Right renal cortex interstitium (tissue), 3 donors: Measurements from ENCODE around the gene PTTG1IP2. TPM values are rescaled to one million over a fixed set of nuclear protein-coding genes. Genes with fewer than 3 reads are reported as not detected.

Experiments
- DNase-seq, 3 donors: peaks; one replicate each; pipeline ENCODE4 v3.0.0-alpha.2; 2013; ENCODE audit warnings: low read depth in 3 of 3, low spot score in 2 of 3
- polyA plus RNA-seq, 3 donors: library from polyadenylated mRNA; unstranded; fragments of 120-200 nt; gene quantifications; one replicate each; pipeline ENCODE4 v1.2.1, GENCODE V29; 2013; ENCODE audit not compliant: insufficient read length in 3 of 3

Gene PTTG1IP2
- polyA plus RNA-seq, 3 donors, result not detected

- DNase-seq, result no peak
Measured at GRCh38 chr7:90474284-90475210, 5.1 kb downstream of the PTTG1IP2 start.

GRCh38 chr7:90483251-90483650 lies 13.8 kb downstream of the PTTG1IP2 start:
- no peak for DNase-seq

- no peak for DNase-seq
Measured at GRCh38 chr7:90484706-90485105, 15.3 kb downstream of the PTTG1IP2 start.

GRCh38 chr7:90485734-90486316 lies 16.4 kb downstream of the PTTG1IP2 start:
- DNase-seq, result no peak

- DNase-seq, result no peak
Measured at GRCh38 chr7:90487808-90488207, 18.4 kb downstream of the PTTG1IP2 start.

GRCh38 chr7:90488220-90488619 lies 18.8 kb downstream of the PTTG1IP2 start:
- no peak for DNase-seq

- DNase-seq, result no peak
Measured at GRCh38 chr7:90492250-90492649, 22.8 kb downstream of the PTTG1IP2 start.

GRCh38 chr7:90495241-90495640 lies 25.8 kb downstream of the PTTG1IP2 start:
- DNase-seq, result no peak

- DNase-seq, result no peak
Measured at GRCh38 chr7:90502539-90502938, 33.1 kb downstream of the PTTG1IP2 start.

GRCh38 chr7:90503367-90503766 lies 33.9 kb downstream of the PTTG1IP2 start:
- no peak for DNase-seq

- no peak for DNase-seq
Measured at GRCh38 chr7:90507692-90508091, 38.3 kb downstream of the PTTG1IP2 start.

- no peak for DNase-seq
Measured at GRCh38 chr7:90511776-90512175, 42.3 kb downstream of the PTTG1IP2 start.

- DNase-seq, result no peak
Measured at GRCh38 chr7:90512821-90513254, 43.4 kb downstream of the PTTG1IP2 start.

GRCh38 chr7:90516257-90516656 lies 46.8 kb downstream of the PTTG1IP2 start:
- no peak for DNase-seq

- no peak for DNase-seq
Measured at GRCh38 chr7:90518630-90519029, 49.2 kb downstream of the PTTG1IP2 start.

- DNase-seq, result no peak
Measured at GRCh38 chr7:90520484-90520883, 51.0 kb downstream of the PTTG1IP2 start.

GRCh38 chr7:90530263-90530662 lies 60.8 kb downstream of the PTTG1IP2 start:
- no peak for DNase-seq

GRCh38 chr7:90532231-90532929 lies 62.9 kb downstream of the PTTG1IP2 start:
- no peak for DNase-seq

- DNase-seq, result no peak
Measured at GRCh38 chr7:90536449-90536848, 67.0 kb downstream of the PTTG1IP2 start.

GRCh38 chr7:90538405-90538804 lies 69.0 kb downstream of the PTTG1IP2 start:
- no peak for DNase-seq

GRCh38 chr7:90540406-90540805 lies 71.0 kb downstream of the PTTG1IP2 start:
- DNase-seq, result no peak
